B cell (primary cell): ENCODE data around the gene PGAM1. TPM values are rescaled to one million over a fixed set of nuclear protein-coding genes. Genes with fewer than 3 reads are reported as not detected.

ENCODE experiments used
- ATAC-seq: fragments of 200-7000 bp; cut with Tn5 transposase; one replicate; pipeline ENCODE4 v1.10.0; 2021; ENCODE audit warnings: low read depth, mild to moderate bottlenecking, moderate number of reproducible peaks, moderate library complexity
- CTCF ChIA-PET: fragments of 350-600 bp; sonication (Branson Sonifier 250); formaldehyde crosslinking; loops from one replicate; lab custom pipeline; 2021; ENCODE audit warnings: antibody characterized with exemption, inconsistent platforms; lab: Charles Lee
- POLR2A ChIA-PET: fragments of 350-600 bp; sonication (Branson Sonifier 250); formaldehyde crosslinking; loops from one replicate; lab custom pipeline; 2021; ENCODE audit warnings: antibody characterized with exemption; lab: Charles Lee
- DNase-seq: peaks from one replicate; pipeline ENCODE4 v3.0.0; 2013
- H2AFZ ChIP-seq: 2 replicates; pipeline ENCODE4 v1.6.1; 2012; ENCODE audit warnings: mild to moderate bottlenecking, low read depth, low read length; ENCODE audit not compliant: insufficient read depth, poor library complexity, severe bottlenecking
- H3K27ac ChIP-seq, 2 donors: 1 replicate in 1 of 2; 2 replicates in 1 of 2; pipeline ENCODE4 v1.5.1; 2012 to 2013; ENCODE audit warnings: low read length in 2 of 2, mild to moderate bottlenecking in 2 of 2, moderate library complexity in 1 of 2
- H3K27me3 ChIP-seq, 4 experiments: fragments of 200-600 bp in 1 of 4; sonication (generic) in 1 of 4; replicated peaks in 1 of 4; 1 replicate in 2 of 4; 2 replicates in 2 of 4; pipeline versions ENCODE4 v1.6.1 to v1.7.0; 2013 to 2016; ENCODE audit warnings: low read length in 3 of 4, mild to moderate bottlenecking in 2 of 4, mixed read lengths in 1 of 4, moderate library complexity in 1 of 4; ENCODE audit not compliant: insufficient read depth in 4 of 4, control insufficient read depth in 3 of 4; ENCODE audit errors: control extremely low read depth in 1 of 4
- H3K36me3 ChIP-seq, 2 experiments: replicated peaks in 1 of 2; 1 replicate in 1 of 2; 2 replicates in 1 of 2; pipeline versions ENCODE4 v1.6.1 to v1.7.1; 2013; ENCODE audit warnings: low read length in 1 of 2; ENCODE audit not compliant: insufficient read depth in 2 of 2, control insufficient read depth in 1 of 2; ENCODE audit errors: control extremely low read depth in 1 of 2, extremely low read depth in 1 of 2
- H3K4me1 ChIP-seq, 2 donors: fragments of 200-600 bp in 1 of 2; sonication (generic) in 1 of 2; 1 replicate in 1 of 2; 2 replicates in 1 of 2; pipeline versions ENCODE4 v1.5.1 to v1.6.1; 2013 to 2017; ENCODE audit warnings: low read length in 2 of 2; ENCODE audit not compliant: control insufficient read depth in 2 of 2, insufficient read depth in 2 of 2
- H3K4me2 ChIP-seq: replicated peaks from 2 replicates; pipeline ENCODE3; 2012; ENCODE audit warnings: mild to moderate bottlenecking, low read depth, low read length; ENCODE audit not compliant: poor library complexity, severe bottlenecking
- H3K4me3 ChIP-seq, 5 experiments: fragments of 200-600 bp in 1 of 5; sonication (generic) in 1 of 5; 1 replicate in 3 of 5; 2 replicates in 2 of 5; pipeline versions ENCODE4 v1.5.1 to v1.7.0; 2011 to 2016; ENCODE audit warnings: low read length in 4 of 5, mild to moderate bottlenecking in 4 of 5, low read depth in 2 of 5, control low read depth in 1 of 5, moderate library complexity in 1 of 5; ENCODE audit not compliant: insufficient read depth in 1 of 5; ENCODE audit errors: control extremely low read depth in 1 of 5, extremely low read depth in 1 of 5
- H3K79me2 ChIP-seq: fragments of 200-600 bp; sonication (generic); one replicate; pipeline ENCODE4 v1.6.0; 2016; ENCODE audit warnings: low read length; ENCODE audit not compliant: control insufficient read depth, insufficient read depth
- H3K9ac ChIP-seq: fragments of 200-600 bp; sonication (generic); 2 replicates; pipeline ENCODE4 v1.6.1; 2017; ENCODE audit warnings: mild to moderate bottlenecking, low read length, moderate library complexity
- H3K9me3 ChIP-seq, 3 donors: one replicate each; pipeline versions ENCODE4 v1.6.1 to v1.7.1; 2013; ENCODE audit warnings: low read length in 2 of 3; ENCODE audit not compliant: control insufficient read depth in 2 of 3, insufficient read depth in 1 of 3; ENCODE audit errors: control extremely low read depth in 1 of 3
- H4K20me1 ChIP-seq: 2 replicates; pipeline ENCODE4 v1.6.0; 2012; ENCODE audit warnings: mild to moderate bottlenecking, low read length; ENCODE audit not compliant: insufficient read depth, control insufficient read depth, poor library complexity, severe bottlenecking
- H3K27ac Mint-ChIP-seq: one replicate; pipeline ENCODE4 v1.8.0; 2021; ENCODE audit warnings: mixed read lengths
- H3K27me3 Mint-ChIP-seq: one replicate; pipeline ENCODE4 v1.8.0; 2021; ENCODE audit warnings: mixed read lengths
- H3K4me1 Mint-ChIP-seq: one replicate; pipeline ENCODE4 v1.8.0; 2021; ENCODE audit warnings: mixed read lengths
- H3K4me3 Mint-ChIP-seq: one replicate; pipeline ENCODE4 v1.8.0; 2021; ENCODE audit warnings: mixed read lengths
- H3K9me3 Mint-ChIP-seq: one replicate; pipeline ENCODE4 v1.8.0; 2022; ENCODE audit warnings: mixed read lengths; ENCODE audit not compliant: insufficient read depth
- EZH2 ChIP-seq: IDR thresholded peaks from 2 replicates; pipeline ENCODE4 v1.6.1; 2012; ENCODE audit warnings: borderline replicate concordance, low read depth, mild to moderate bottlenecking, moderate library complexity, low read length; ENCODE audit not compliant: insufficient read depth, poor library complexity, severe bottlenecking
- WGBS: methylation state at CpG from one replicate; pipeline ENCODE4 v1.1.5; 2013; ENCODE audit warnings: missing lambda C conversion rate; ENCODE audit not compliant: insufficient coverage; 5-methylcytosine and 5-hydroxymethylcytosine counted together
- intact Hi-C: fragments of 100-400 bp; cut with micrococcal nuclease; formaldehyde crosslinking; loops from one replicate; pipeline ENCODE4 v1.10.0; 2022
- polyA plus RNA-seq: library from polyadenylated mRNA; depleted of rRNA; stranded (reverse); fragments of >200 nt; gene quantifications from 2 replicates; pipeline ENCODE4 v1.2.3, GENCODE V29; 2012
- total RNA-seq, 2 donors: library from RNA; stranded (reverse); fragments of 120-200 nt in 1 of 2; gene quantifications; 1 replicate in 1 of 2; 2 replicates in 1 of 2; pipeline versions ENCODE4 v1.2.3 to v1.2.4, GENCODE V29; 2013 to 2022
- TF ChIP-seq, protein P1 (sequence below): fragments of 200-600 bp; IDR thresholded peaks from one replicate; pipeline ENCODE4 v1.8.0; 2022; ENCODE audit warnings: antibody characterized with exemption, mild to moderate bottlenecking

The PGAM1 gene
- total and polyA plus RNA-seq, 2 donors (not counting 1 experiment from before 2014, with no cell fraction given), result 48.7 to 83.4 TPM

DNA sequence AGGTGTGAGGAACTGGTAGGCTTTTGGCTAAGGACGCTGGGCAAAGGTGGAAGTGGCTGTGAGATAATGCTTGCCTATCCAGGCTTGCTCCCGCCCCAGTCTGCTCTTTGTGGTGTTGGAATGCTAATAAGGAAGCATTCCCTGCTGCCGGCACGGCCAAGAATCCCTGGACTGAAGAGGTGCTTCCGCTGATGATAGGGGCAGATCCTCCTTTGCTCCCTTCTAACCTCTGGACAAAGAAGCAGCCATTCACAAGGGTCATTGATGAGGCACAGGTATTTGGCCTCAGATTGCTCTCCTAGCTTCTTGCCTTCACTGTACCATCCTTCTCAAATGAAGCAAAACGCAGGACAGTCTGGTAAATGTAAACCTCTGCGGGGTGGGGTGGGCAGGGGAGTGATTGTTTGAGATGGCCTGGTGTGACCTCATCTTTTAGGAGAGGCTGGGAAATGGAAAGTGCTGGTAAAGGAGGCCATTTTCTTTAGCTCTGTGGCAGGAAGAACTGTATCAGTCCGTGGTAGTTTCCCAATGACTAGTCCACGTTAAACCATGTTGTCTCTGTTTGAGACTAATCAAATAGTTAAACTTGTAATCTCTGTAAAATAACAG lies 1.7 kb downstream of the PGAM1 start:
- Histone ChIP-seq H3K79me2 (peaks cover 35% of the 10 kb centered on the region), H2AFZ (no peak overlapping the region), H3K4me2 (peak overlapping the region; percentile 83), H3K4me3 (peak overlapping the region in 2 of 5 experiments; percentile 68 to 87), H3K9me3 (no peaks in the 10 kb centered on the region), H3K36me3 (peaks cover 5 to 33% of the 10 kb centered on the region in 2 experiments), H3K27ac (peak overlapping the region; percentile 16 to 35), H3K9ac (no peak overlapping the region), H3K27me3 (no peaks in the 10 kb centered on the region), H4K20me1 (peaks cover 7% of the 10 kb centered on the region), H3K4me1 (peaks cover 21 to 31% of the 10 kb centered on the region in 2 donors)
- peak overlapping the region; percentile 63 for H3K27ac Mint-ChIP-seq
- 79% methylated on average over 5 of the region's 9 CpGs for WGBS
- no peaks in the 10 kb centered on the region for H3K27me3 Mint-ChIP-seq
- no peak for TF ChIP-seq EZH2
- TF ChIP-seq, protein P1, sequence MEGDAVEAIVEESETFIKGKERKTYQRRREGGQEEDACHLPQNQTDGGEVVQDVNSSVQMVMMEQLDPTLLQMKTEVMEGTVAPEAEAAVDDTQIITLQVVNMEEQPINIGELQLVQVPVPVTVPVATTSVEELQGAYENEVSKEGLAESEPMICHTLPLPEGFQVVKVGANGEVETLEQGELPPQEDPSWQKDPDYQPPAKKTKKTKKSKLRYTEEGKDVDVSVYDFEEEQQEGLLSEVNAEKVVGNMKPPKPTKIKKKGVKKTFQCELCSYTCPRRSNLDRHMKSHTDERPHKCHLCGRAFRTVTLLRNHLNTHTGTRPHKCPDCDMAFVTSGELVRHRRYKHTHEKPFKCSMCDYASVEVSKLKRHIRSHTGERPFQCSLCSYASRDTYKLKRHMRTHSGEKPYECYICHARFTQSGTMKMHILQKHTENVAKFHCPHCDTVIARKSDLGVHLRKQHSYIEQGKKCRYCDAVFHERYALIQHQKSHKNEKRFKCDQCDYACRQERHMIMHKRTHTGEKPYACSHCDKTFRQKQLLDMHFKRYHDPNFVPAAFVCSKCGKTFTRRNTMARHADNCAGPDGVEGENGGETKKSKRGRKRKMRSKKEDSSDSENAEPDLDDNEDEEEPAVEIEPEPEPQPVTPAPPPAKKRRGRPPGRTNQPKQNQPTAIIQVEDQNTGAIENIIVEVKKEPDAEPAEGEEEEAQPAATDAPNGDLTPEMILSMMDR, result no peak
- H3K9me3 Mint-ChIP-seq, result no peaks in the 10 kb centered on the region
- H3K4me3 Mint-ChIP-seq, result peak overlapping the region; percentile 97
- no peak for DNase-seq
- no peak for ATAC-seq
- ChIA-PET POLR2A (interaction anchor here (0.6 kb wide), 1 partner anchor 57 kb away, joined by 6 read pairs; no protein-coding TSS in a partner anchor), CTCF (interaction anchor here (1.0 to 1.2 kb wide), 3 partner anchors 15 to 149 kb away, joined by 3 read pairs; partner anchors contain the start of gene RRP12)
- H3K4me1 Mint-ChIP-seq, result peaks cover 43% of the 10 kb centered on the region
- intact Hi-C loops, result no loop called here

DNA sequence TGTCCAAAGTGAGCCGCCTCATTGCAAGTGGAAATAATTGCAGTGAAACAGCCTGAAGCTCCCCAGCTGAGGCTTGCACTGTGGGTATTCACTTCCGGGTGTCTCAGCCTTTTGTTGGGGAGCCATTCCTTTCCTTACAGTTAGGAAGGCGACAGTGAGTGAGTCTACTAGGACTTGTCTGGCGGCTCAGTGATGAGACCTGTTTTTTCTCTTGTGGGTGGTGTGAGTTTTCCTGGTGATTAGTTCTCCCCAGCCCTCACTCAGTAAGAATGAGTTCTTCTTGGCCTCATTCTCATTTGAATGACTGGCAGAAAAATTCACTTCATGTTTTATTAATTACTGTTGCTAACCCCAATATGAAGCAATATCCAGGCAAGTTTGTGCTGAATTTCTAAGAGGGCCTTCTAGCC lies 2.6 kb downstream of the PGAM1 start:
- CTCF ChIA-PET, result interaction anchor here (1.1 kb wide), 1 partner anchor 14 kb away, joined by 3 read pairs; no protein-coding TSS in a partner anchor

More for the DNA sequence above, 2.6 kb downstream of the PGAM1 start:
- H3K4me3 ChIP-seq, result no peak overlapping the region
- POLR2A ChIA-PET, result no interaction called here
- H3K9ac ChIP-seq, result no peak overlapping the region
- Mint-ChIP-seq H3K9me3 (no peaks in the 10 kb centered on the region), H3K27ac (peak overlapping the region; percentile 50), H3K4me1 (peaks cover 39% of the 10 kb centered on the region), H3K4me3 (peak overlapping the region; percentile 67), H3K27me3 (no peaks in the 10 kb centered on the region)
- no peak overlapping the region for H2AFZ ChIP-seq
- no peaks in the 10 kb centered on the region for H3K9me3 ChIP-seq
- H3K36me3 ChIP-seq, result peaks cover 5 to 36% of the 10 kb centered on the region in 2 experiments
- H3K27ac ChIP-seq, result peak overlapping the region in 1 of 2 donors; percentile 40
- peaks cover 35% of the 10 kb centered on the region for H3K79me2 ChIP-seq
- intact Hi-C loops, result no loop called here
- TF ChIP-seq, protein P1, result no peak
- TF ChIP-seq EZH2, result no peak
- no CpG with 5 or more reads among the region's 4 CpGs for WGBS
- peaks cover 7% of the 10 kb centered on the region for H4K20me1 ChIP-seq
- no peaks in the 10 kb centered on the region for H3K27me3 ChIP-seq
- peaks cover 21 to 31% of the 10 kb centered on the region in 2 donors for H3K4me1 ChIP-seq
- DNase-seq (no peak), ATAC-seq (no peak)
- H3K4me2 ChIP-seq, result peak overlapping the region; percentile 19
